Activated CD8-positive, alpha-beta T cell treated with anti-CD3 and anti-CD28 coated beads for 36 hours (primary cell): ENCODE results near the gene CELF2. TPM values are rescaled to one million over a fixed set of nuclear protein-coding genes. Genes with fewer than 3 reads are reported as not detected.

Source experiments
- ATAC-seq: fragments of 200-7000 bp; cut with Tn5 transposase; one replicate; pipeline ENCODE4 v1.10.0; 2021; ENCODE audit warnings: mild to moderate bottlenecking, moderate library complexity
- CTCF ChIA-PET: fragments of 350-600 bp; sonication (Branson Sonifier 250); formaldehyde crosslinking; loops from one replicate; lab custom pipeline; 2021; ENCODE audit warnings: antibody characterized with exemption; lab: Charles Lee
- POLR2A ChIA-PET: fragments of 350-600 bp; sonication (Branson Sonifier 250); formaldehyde crosslinking; loops from one replicate; lab custom pipeline; 2021; ENCODE audit warnings: antibody characterized with exemption; lab: Charles Lee
- DNase-seq: peaks from one replicate; pipeline ENCODE4 v3.0.0-alpha.2; 2020
- H3K27ac Mint-ChIP-seq: one replicate; pipeline ENCODE4 v1.8.0; 2021; ENCODE audit warnings: mild to moderate bottlenecking, mixed read lengths
- H3K27me3 Mint-ChIP-seq: one replicate; pipeline ENCODE4 v1.8.0; 2021; ENCODE audit warnings: mixed read lengths
- H3K36me3 Mint-ChIP-seq: one replicate; pipeline ENCODE4 v1.8.0; 2021; ENCODE audit warnings: low read depth, mixed read lengths
- H3K4me1 Mint-ChIP-seq: one replicate; pipeline ENCODE4 v1.8.0; 2021; ENCODE audit warnings: low read depth, mixed read lengths
- H3K4me3 Mint-ChIP-seq: one replicate; pipeline ENCODE4 v1.8.0; 2021; ENCODE audit warnings: mild to moderate bottlenecking, moderate library complexity, mixed read lengths
- H3K9me3 Mint-ChIP-seq: one replicate; pipeline ENCODE4 v1.8.0; 2021; ENCODE audit warnings: mixed read lengths
- intact Hi-C: fragments of 100-400 bp; cut with micrococcal nuclease; formaldehyde crosslinking; loops from one replicate; pipeline ENCODE4 v1.10.0; 2022
- total RNA-seq, 2 experiments: library from RNA; stranded (reverse); gene quantifications; one replicate each; pipeline ENCODE4 v1.2.3, GENCODE V29; 2021
- TF ChIP-seq, protein P1 (sequence below): fragments of 200-600 bp; IDR thresholded peaks from one replicate; pipeline ENCODE4 v1.8.0; 2022; ENCODE audit warnings: antibody characterized with exemption, mild to moderate bottlenecking

The CELF2 gene
- total RNA-seq, 2 experiments from 2014 or later, result 132 to 133 TPM

DNA sequence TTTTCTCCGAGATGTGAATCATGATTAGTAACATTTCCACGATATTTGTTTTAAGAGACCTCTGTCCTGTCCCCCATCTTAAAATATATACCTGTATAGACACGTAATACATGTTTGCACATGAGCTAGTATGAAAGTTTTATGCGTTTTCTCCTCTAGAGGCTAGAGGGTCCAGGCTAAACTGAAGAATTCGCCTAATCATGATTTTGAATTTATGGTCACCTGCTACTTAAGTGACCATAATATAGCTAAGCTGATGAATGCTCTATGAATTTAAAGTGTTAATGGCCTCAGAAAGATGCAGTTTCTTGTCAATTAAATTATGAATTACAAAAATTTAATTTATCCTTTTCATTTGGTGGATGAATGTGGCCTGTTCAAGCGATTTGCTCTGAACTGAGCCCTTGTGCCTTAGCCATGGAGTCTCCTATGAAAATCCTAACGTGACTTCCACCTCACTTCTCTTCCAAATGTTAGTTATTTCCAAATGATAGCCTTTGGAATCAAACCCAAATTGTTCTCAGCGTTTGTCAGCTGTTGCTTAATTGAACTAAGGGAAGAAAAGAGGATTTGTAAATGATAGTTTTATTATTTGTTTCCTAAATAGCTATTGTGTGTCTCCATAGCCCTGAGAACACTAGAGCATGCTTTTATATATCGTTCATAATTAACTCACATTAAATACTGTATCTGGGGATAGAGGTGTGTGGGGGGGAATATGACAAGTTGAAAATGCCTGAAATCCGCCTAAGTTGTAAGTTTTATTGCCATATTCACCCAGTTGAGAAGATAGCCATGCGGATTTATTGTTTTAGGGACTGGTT lies 2.3 kb downstream of the CELF2 start:
- Mint-ChIP-seq H3K27me3 (peaks cover 64% of the 10 kb centered on the region), H3K36me3 (no peaks in the 10 kb centered on the region), H3K4me1 (peaks cover 10% of the 10 kb centered on the region), H3K9me3 (no peaks in the 10 kb centered on the region), H3K4me3 (peak overlapping the region; percentile 78), H3K27ac (no peak overlapping the region)
- ChIA-PET POLR2A (interaction anchor here (1.4 kb wide), 1 partner anchor 145 kb away, joined by 5 read pairs; no protein-coding TSS in a partner anchor), CTCF (interaction anchor here (2.0 kb wide), 1 partner anchor 15 kb away, joined by 9 read pairs; no protein-coding TSS in a partner anchor)
- intact Hi-C loops, result no loop called here
- ATAC-seq (no peak), DNase-seq (no peak)
- TF ChIP-seq, protein P1, sequence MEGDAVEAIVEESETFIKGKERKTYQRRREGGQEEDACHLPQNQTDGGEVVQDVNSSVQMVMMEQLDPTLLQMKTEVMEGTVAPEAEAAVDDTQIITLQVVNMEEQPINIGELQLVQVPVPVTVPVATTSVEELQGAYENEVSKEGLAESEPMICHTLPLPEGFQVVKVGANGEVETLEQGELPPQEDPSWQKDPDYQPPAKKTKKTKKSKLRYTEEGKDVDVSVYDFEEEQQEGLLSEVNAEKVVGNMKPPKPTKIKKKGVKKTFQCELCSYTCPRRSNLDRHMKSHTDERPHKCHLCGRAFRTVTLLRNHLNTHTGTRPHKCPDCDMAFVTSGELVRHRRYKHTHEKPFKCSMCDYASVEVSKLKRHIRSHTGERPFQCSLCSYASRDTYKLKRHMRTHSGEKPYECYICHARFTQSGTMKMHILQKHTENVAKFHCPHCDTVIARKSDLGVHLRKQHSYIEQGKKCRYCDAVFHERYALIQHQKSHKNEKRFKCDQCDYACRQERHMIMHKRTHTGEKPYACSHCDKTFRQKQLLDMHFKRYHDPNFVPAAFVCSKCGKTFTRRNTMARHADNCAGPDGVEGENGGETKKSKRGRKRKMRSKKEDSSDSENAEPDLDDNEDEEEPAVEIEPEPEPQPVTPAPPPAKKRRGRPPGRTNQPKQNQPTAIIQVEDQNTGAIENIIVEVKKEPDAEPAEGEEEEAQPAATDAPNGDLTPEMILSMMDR, result no peak

DNA sequence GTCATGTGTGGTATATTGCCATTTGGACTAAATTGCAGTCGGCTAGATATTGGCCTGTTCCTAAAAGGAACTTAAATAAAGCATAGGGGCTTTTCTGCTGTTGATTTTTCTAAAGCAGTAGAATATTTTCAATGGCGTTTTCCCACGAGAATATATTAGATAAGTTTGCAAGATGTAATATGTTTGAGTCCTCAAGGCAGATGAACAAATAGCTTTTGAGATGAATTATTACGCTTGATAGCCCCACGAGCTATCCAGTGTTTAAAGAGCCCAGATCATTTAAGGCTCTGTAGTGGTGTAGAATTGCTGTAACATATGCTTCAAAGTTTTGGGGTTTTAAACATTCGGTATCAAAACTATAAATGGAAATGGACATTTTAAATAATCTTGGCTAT lies 2.9 kb downstream of the CELF2 start:
- ATAC-seq, result no peak
- ChIA-PET POLR2A (interaction anchor here (1.4 kb wide), 1 partner anchor 145 kb away, joined by 5 read pairs; no protein-coding TSS in a partner anchor), CTCF (no interaction called here)
- H3K36me3 Mint-ChIP-seq, result no peaks in the 10 kb centered on the region
- H3K4me3 Mint-ChIP-seq, result no peak overlapping the region
- intact Hi-C loops, result no loop called here
- H3K4me1 Mint-ChIP-seq, result peaks cover 10% of the 10 kb centered on the region
- no peak for DNase-seq
- no peaks in the 10 kb centered on the region for H3K9me3 Mint-ChIP-seq
- H3K27ac Mint-ChIP-seq, result no peak overlapping the region
- TF ChIP-seq, protein P1, result no peak
- H3K27me3 Mint-ChIP-seq, result peaks cover 59% of the 10 kb centered on the region

DNA sequence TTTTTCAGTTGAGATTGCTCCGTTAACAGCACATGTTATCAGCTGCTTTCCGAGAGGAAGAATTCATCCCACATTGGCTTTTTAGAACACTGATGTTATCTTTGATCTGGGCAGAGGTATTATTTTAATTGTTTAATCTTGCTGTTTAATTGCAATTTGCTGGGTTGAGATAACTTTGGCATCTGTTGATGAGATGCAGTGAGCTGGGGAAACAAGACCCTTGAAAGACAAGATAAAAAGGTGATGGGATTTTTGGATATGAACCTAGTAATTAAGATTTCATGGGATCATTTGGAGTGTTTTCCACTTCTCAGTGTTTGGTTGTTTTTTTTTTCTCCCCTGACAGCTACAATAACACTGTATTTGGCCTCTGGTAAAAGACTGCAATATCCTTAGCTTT lies 4.5 kb downstream of the CELF2 start:
- Mint-ChIP-seq H3K27me3 (peaks cover 47% of the 10 kb centered on the region), H3K36me3 (no peaks in the 10 kb centered on the region), H3K9me3 (no peaks in the 10 kb centered on the region), H3K4me3 (no peak overlapping the region), H3K4me1 (peaks cover 7% of the 10 kb centered on the region), H3K27ac (no peak overlapping the region)
- POLR2A ChIA-PET, result no interaction called here
- no peak for ATAC-seq
- CTCF ChIA-PET, result no interaction called here
- TF ChIP-seq, protein P1, result no peak
- DNase-seq, result no peak
- intact Hi-C loops, result no loop called here

DNA sequence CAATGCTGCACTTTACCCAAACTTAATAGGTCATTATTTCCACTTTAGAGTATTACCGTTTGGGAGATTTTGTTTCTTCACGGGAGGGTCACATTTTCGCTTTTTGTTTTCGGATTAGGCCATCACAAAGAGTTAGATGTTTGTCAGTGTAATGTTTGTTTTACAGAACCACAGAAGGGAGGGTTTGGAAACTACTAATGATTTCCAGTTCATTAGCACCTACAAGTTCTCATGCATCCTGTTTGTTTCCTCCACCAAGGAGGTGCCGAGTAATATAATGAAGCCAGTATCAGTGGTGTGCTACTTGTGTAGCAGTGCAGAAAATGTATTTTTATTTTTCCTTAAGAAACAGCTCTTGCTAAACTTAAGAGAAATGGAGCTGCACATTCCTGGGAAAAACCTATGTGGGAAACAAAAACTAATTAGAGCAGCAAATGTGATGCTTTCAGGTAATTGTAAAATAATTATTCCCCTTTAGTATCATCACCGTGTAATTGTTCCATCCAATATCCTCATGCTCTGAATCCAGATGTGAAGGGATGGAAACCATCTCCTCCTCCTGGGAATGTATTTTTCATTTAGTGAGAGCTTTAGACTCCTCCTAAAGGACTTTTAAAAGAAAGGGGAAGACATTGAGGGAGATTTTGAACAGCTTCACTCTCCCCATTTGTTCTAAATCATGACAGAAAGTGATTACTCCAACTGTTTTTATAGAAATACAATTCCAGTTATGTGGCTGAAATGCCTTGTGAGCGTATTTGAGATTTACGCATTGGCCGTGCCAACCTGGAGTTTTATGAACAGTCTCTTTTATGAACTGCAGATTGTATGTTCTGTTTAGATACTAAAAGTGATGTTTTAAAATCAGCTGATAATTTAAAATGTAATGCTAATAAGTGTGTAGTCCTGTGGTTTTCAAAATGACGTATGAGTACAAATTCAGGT lies 5.6 kb downstream of the CELF2 start:
- Mint-ChIP-seq H3K27ac (no peak overlapping the region), H3K36me3 (no peaks in the 10 kb centered on the region), H3K27me3 (peaks cover 44% of the 10 kb centered on the region), H3K9me3 (no peaks in the 10 kb centered on the region), H3K4me3 (no peak overlapping the region), H3K4me1 (peaks cover 5% of the 10 kb centered on the region)
- DNase-seq (no peak), ATAC-seq (no peak)
- CTCF ChIA-PET, result interaction anchor here (1.2 kb wide), 1 partner anchor 8 kb away, joined by 3 read pairs; no protein-coding TSS in a partner anchor
- intact Hi-C loops, result no loop called here
- POLR2A ChIA-PET, result no interaction called here
- TF ChIP-seq, protein P1, result no peak
